DND-41 (cell line): ENCODE data around the gene DISC1.

Experiments
- CTCF ChIP-seq: IDR thresholded peaks from 2 replicates; pipeline ENCODE4 v1.5.1; 2012; ENCODE audit warnings: borderline replicate concordance, low read length, moderate library complexity, mild to moderate bottlenecking; ENCODE audit not compliant: poor library complexity, severe bottlenecking; ENCODE audit errors: extremely low read depth
- EZH2 ChIP-seq: IDR thresholded peaks from 3 replicates; pipeline ENCODE4 v1.6.1; 2012; ENCODE audit warnings: borderline replicate concordance, low read depth, mild to moderate bottlenecking, moderate library complexity, low read length, inconsistent platforms; ENCODE audit not compliant: severe bottlenecking

GRCh38 chr1:231847612-231848397 is 221.2 kb downstream of the DISC1 start:
- TF ChIP-seq EZH2, result no peak
- TF ChIP-seq CTCF, result no peak
